ENCODE measurements around the gene MTHFD2L.
"Not testable (repeated sequence)": the region's sequence is repeated elsewhere in the genome, so short reads cannot be mapped to it uniquely, and the experiment has no call there.

The MTHFD2L gene

DNA sequence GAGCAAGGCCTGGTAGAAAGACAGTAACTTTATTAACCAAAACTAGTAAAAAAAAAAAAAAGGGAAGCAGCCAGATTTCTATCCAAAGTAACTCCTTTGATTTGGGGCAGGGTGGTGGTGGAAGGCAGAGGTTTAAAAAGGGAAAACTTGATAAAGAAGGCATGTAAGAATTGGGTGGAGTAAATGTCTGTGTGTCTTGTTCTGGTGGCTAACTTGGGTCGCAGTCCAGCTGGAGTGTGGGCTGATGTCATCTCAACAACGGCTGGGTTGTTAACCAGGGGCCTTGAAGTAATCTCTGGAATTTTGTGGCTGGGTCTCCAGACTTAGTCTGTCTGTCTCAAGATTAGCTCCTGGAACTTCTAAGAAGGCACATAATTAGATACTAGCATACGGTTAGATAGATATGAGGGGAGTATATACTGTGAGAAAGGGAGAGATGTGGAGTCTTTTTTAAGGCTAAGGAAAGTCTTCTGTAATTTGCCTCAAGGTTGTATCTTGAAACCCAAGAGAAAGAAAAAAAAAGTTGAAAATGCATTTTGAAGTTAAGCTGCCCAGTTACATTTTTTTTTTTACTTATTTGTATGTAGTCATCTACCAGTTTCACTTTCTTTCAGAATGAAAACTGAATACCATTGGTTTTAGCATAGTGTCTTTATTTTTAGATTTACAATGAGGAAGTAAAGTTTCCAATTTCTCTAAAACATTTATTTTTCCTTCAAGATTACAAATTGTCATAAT is 48.3 kb downstream of the MTHFD2L start:
- H3K27ac ChIP-seq (ENCODE audit: poor library complexity, severe bottlenecking): peak overlapping the region; percentile 33
- TF ChIP-seq, protein P1, sequence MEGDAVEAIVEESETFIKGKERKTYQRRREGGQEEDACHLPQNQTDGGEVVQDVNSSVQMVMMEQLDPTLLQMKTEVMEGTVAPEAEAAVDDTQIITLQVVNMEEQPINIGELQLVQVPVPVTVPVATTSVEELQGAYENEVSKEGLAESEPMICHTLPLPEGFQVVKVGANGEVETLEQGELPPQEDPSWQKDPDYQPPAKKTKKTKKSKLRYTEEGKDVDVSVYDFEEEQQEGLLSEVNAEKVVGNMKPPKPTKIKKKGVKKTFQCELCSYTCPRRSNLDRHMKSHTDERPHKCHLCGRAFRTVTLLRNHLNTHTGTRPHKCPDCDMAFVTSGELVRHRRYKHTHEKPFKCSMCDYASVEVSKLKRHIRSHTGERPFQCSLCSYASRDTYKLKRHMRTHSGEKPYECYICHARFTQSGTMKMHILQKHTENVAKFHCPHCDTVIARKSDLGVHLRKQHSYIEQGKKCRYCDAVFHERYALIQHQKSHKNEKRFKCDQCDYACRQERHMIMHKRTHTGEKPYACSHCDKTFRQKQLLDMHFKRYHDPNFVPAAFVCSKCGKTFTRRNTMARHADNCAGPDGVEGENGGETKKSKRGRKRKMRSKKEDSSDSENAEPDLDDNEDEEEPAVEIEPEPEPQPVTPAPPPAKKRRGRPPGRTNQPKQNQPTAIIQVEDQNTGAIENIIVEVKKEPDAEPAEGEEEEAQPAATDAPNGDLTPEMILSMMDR (IDR thresholded peaks at IDR 0.05; ENCODE audit: poor library complexity, severe bottlenecking): no peak
- H3K9me3 ChIP-seq (ENCODE audit: severe bottlenecking): no peaks in the 10 kb centered on the region
- H3K4me3 ChIP-seq (ENCODE audit: severe bottlenecking): no peak overlapping the region
- peaks cover 8% of the 10 kb centered on the region for H3K36me3 ChIP-seq (ENCODE audit: low read depth)
- ATAC-seq (ENCODE audit: low read depth): no peak
- DNase-seq (ENCODE audit: low spot score): no peak
- no peaks in the 10 kb centered on the region for H3K27me3 ChIP-seq (ENCODE audit: insufficient read depth, poor library complexity, severe bottlenecking)
- peaks cover 5% of the 10 kb centered on the region for H3K4me1 ChIP-seq (ENCODE audit: insufficient read depth, poor library complexity, severe bottlenecking)

DNA sequence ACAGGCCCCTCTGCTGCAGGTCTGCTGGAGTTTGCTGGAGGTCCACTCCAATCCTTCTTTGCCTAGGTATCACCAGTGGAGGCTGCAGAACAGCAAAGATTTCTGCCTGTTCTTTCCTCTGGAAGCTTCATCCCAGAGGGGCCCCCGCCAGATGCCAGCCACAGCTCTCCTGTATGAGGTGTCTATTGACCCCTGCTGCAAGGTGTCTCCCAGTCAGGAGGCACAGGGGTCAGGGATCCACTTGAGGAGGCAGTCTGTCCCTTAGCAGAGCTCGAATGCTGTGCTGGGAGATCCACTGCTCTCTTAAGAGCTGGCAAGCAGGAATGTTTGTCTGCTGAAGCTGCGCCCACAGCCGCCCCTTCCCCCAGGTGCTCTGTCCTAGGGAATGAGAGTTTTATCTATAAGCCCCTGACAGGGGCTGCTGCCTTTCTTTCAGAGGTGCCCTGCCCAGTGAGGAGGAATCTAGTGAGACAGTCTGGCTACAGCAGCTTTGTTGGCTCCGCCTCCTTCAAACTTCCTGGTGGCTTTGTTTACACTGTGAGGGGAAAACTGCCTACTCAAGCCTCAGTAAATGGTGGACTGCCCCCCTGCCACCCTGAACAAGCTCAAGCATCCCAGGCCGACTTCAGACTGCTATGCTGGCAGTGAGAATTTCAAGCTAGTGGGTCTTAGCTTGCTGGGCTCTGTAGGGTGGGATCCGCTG is 56.7 kb downstream of the MTHFD2L start:
- H3K9me3 ChIP-seq (ENCODE audit: severe bottlenecking); H3K4me3 ChIP-seq (ENCODE audit: severe bottlenecking); H3K27ac ChIP-seq (ENCODE audit: poor library complexity, severe bottlenecking); H3K27me3 ChIP-seq (ENCODE audit: insufficient read depth, poor library complexity, severe bottlenecking); DNase-seq (ENCODE audit: low spot score); ATAC-seq (ENCODE audit: low read depth); H3K36me3 ChIP-seq (ENCODE audit: low read depth): not testable (repeated sequence)
- peaks cover 26% of the 10 kb centered on the region for H3K4me1 ChIP-seq (ENCODE audit: insufficient read depth, poor library complexity, severe bottlenecking)

- not testable (repeated sequence) for H3K36me3 ChIP-seq (ENCODE audit: low read depth); DNase-seq (ENCODE audit: low spot score); H3K4me3 ChIP-seq (ENCODE audit: severe bottlenecking); ATAC-seq (ENCODE audit: low read depth); H3K27me3 ChIP-seq (ENCODE audit: insufficient read depth, poor library complexity, severe bottlenecking); H3K9me3 ChIP-seq (ENCODE audit: severe bottlenecking); H3K27ac ChIP-seq (ENCODE audit: poor library complexity, severe bottlenecking)
- peaks cover 32% of the 10 kb centered on the region for H3K4me1 ChIP-seq (ENCODE audit: insufficient read depth, poor library complexity, severe bottlenecking)
These were observed 57.3 kb downstream of the MTHFD2L start for GRCh38 chr4:74215236-74215635.

GRCh38 chr4:74217365-74217764 is 59.4 kb downstream of the MTHFD2L start:
- Histone ChIP-seq H3K36me3 (ENCODE audit: low read depth) (no peaks in the 10 kb centered on the region; the same call in 1 of the 2 replicates), H3K4me1 (ENCODE audit: insufficient read depth, poor library complexity, severe bottlenecking) (peaks cover 44% of the 10 kb centered on the region), H3K4me3 (ENCODE audit: severe bottlenecking) (no peak overlapping the region), H3K27ac (ENCODE audit: poor library complexity, severe bottlenecking) (peak overlapping the region; percentile 66), H3K9me3 (ENCODE audit: severe bottlenecking) (no peaks in the 10 kb centered on the region), H3K27me3 (ENCODE audit: insufficient read depth, poor library complexity, severe bottlenecking) (no peaks in the 10 kb centered on the region)
- TF ChIP-seq, protein P1 (IDR thresholded peaks at IDR 0.05; ENCODE audit: poor library complexity, severe bottlenecking): no peak
- DNase-seq (ENCODE audit: low spot score) (no peak), ATAC-seq (ENCODE audit: low read depth) (no peak)

DNA sequence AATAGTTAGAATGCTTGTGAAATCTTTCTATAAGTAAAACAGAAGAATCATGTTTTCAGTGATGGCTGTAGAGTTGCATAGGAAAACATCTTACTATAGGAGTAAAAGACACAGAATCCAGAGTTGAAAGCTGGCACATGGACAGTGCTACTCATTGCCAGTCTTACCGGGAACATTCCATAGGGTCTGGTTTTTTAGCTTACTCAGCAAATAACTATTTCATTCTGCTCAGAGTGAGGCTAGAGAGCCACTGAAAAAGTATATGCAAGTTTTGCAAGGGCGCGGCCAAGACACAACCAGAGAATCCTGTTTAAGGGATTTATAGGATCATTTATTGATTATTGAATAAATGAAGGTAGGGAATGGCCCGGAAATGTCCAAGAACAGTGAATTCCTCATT is 60.3 kb downstream of the MTHFD2L start:
- H3K4me3 ChIP-seq (ENCODE audit: severe bottlenecking): no peak overlapping the region
- no peak for DNase-seq (ENCODE audit: low spot score)
- H3K27ac ChIP-seq (ENCODE audit: poor library complexity, severe bottlenecking): peak overlapping the region; percentile 66
- H3K4me1 ChIP-seq (ENCODE audit: insufficient read depth, poor library complexity, severe bottlenecking): peaks cover 44% of the 10 kb centered on the region
- peak; percentile 70 for ATAC-seq (ENCODE audit: low read depth)
- no peaks in the 10 kb centered on the region for H3K9me3 ChIP-seq (ENCODE audit: severe bottlenecking)
- H3K27me3 ChIP-seq (ENCODE audit: insufficient read depth, poor library complexity, severe bottlenecking): no peaks in the 10 kb centered on the region
- TF ChIP-seq, protein P1 (IDR thresholded peaks at IDR 0.05; ENCODE audit: poor library complexity, severe bottlenecking): no peak
- no peaks in the 10 kb centered on the region; the same call in 1 of the 2 replicates for H3K36me3 ChIP-seq (ENCODE audit: low read depth)
